GM19193 (cell line): ENCODE data around the gene SHKBP1.
A peak's percentile ranks its signal among the peaks of the same experiment; 100 is the strongest.

Experiments used
- POLR2A ChIP-seq: IDR thresholded peaks from 4 replicates; pipeline ENCODE4 v1.6.1; 2011; ENCODE audit not compliant: insufficient read depth, insufficient read length; ENCODE audit errors: extremely low read depth

Gene SHKBP1

GRCh38 chr19:40576585-40577451, at the start of gene SHKBP1:
SHKBP1 (plus strand) TSS chr19:40576873; CDS start chr19:40576900, 27 bp downstream.
- peak; percentile 79 for TF ChIP-seq POLR2A

GRCh38 chr19:40528078-40528477, 48.6 kb upstream of the SHKBP1 start:
- no peak for TF ChIP-seq POLR2A

GRCh38 chr19:40528533-40529092, 48.1 kb upstream of the SHKBP1 start:
- TF ChIP-seq POLR2A = no peak

GRCh38 chr19:40529093-40529954, 47.3 kb upstream of the SHKBP1 start:
- no peak for TF ChIP-seq POLR2A

GRCh38 chr19:40530091-40530901, 46.4 kb upstream of the SHKBP1 start:
- TF ChIP-seq POLR2A = no peak

GRCh38 chr19:40533508-40533907, 43.2 kb upstream of the SHKBP1 start:
- TF ChIP-seq POLR2A = no peak

GRCh38 chr19:40534148-40534547, 42.5 kb upstream of the SHKBP1 start:
- TF ChIP-seq POLR2A = no peak

GRCh38 chr19:40539070-40539469, 37.6 kb upstream of the SHKBP1 start:
- no peak for TF ChIP-seq POLR2A

- no peak for TF ChIP-seq POLR2A
Measured at GRCh38 chr19:40542202-40542859, 34.3 kb upstream of the SHKBP1 start.

- TF ChIP-seq POLR2A = no peak
Measured at GRCh38 chr19:40543029-40543597, 33.6 kb upstream of the SHKBP1 start.

GRCh38 chr19:40547836-40548235, 28.8 kb upstream of the SHKBP1 start:
- TF ChIP-seq POLR2A = no peak

GRCh38 chr19:40549007-40549708, 27.5 kb upstream of the SHKBP1 start:
- TF ChIP-seq POLR2A = no peak

GRCh38 chr19:40550951-40551350, 25.7 kb upstream of the SHKBP1 start:
- TF ChIP-seq POLR2A = no peak
